ENCODE results near the gene BAAT. TPM values are rescaled to one million over a fixed set of nuclear protein-coding genes. Genes with fewer than 3 reads are reported as not detected.

Gene BAAT
- total and polyA plus RNA-seq, 2 of the 13 experiments (the other 11 are each of a cell fraction or from before 2014, with no cell fraction given): 0.71 to 7.9 TPM

- TF ChIP-seq AHDC1 (CRISPR knock-in tag; IDR thresholded peaks at IDR 0.05; ENCODE audit: borderline replicate concordance) (peak; percentile 89), HMG20A (CRISPR knock-in tag; IDR thresholded peaks at IDR 0.05; ENCODE audit: borderline replicate concordance) (peak; percentile 87; the same call in 1 of the 2 replicates), ZNF350 (CRISPR knock-in tag; IDR thresholded peaks at IDR 0.05; ENCODE audit: borderline replicate concordance, low read depth) (peak; percentile 41; the same call in 1 of the 2 replicates), NR2F1 (CRISPR knock-in tag; IDR thresholded peaks at IDR 0.05) (peak; percentile 95 to 96), ZNF362 (CRISPR knock-in tag; IDR thresholded peaks at IDR 0.05; ENCODE audit: borderline replicate concordance) (peak; percentile 60; the same call in 1 of the 2 replicates), ZNF331 (CRISPR knock-in tag; IDR thresholded peaks at IDR 0.05) (peak; percentile 71; the same call in 1 of the 2 replicates), RFX3 (CRISPR knock-in tag; IDR thresholded peaks at IDR 0.05) (0 out of 2 replicates have a peak, but pooled peaks have one; percentile 11), ZMYM3 (CRISPR knock-in tag; IDR thresholded peaks at IDR 0.05) (peak; percentile 82), ZBTB43 (CRISPR knock-in tag; conservative IDR thresholded peaks at IDR 0.05) (0 out of 2 replicates have a peak, but pooled peaks have one; percentile 49), ZNF367 (CRISPR knock-in tag; IDR thresholded peaks at IDR 0.05; ENCODE audit: borderline replicate concordance) (0 out of 2 replicates have a peak, but pooled peaks have one; percentile 30), ZMYM2 (CRISPR knock-in tag; IDR thresholded peaks at IDR 0.05) (peak; percentile 98), MLX (CRISPR knock-in tag; IDR thresholded peaks at IDR 0.05) (peak; percentile 89), HDAC1 (CRISPR knock-in tag; IDR thresholded peaks at IDR 0.05) (peak; percentile 61; the same call in 1 of the 2 replicates), FOXC1 (CRISPR knock-in tag; IDR thresholded peaks at IDR 0.05; ENCODE audit: borderline replicate concordance) (peak; percentile 54; the same call in 1 of the 2 replicates), THAP11 (CRISPR knock-in tag; IDR thresholded peaks at IDR 0.05) (peak; percentile 71; the same call in 1 of the 2 replicates), ATF4 (CRISPR knock-in tag; IDR thresholded peaks at IDR 0.05) (peak in 1 of 2 experiments; percentile 61; a peak in 2 of 4 replicates), ISL2 (CRISPR knock-in tag; IDR thresholded peaks at IDR 0.05) (peak; percentile 91), CBX5 (CRISPR knock-in tag; IDR thresholded peaks at IDR 0.05; ENCODE audit: borderline replicate concordance) (peak; percentile 74; the same call in 1 of the 2 replicates), ZNF724P (CRISPR knock-in tag; IDR thresholded peaks at IDR 0.05; ENCODE audit: borderline replicate concordance) (peak; percentile 45; the same call in 1 of the 2 replicates)
Observed at GRCh38 chr9:101327422-101327909, 57.3 kb downstream of the BAAT start (continued).

Data from HepG2 (cell line).